ENCODE results near the gene CACNA1E.

CACNA1E gene

GRCh38 chr1:181714428-181714827 lies 231.1 kb downstream of the CACNA1E start:
- DNase-seq: no peak

GRCh38 chr1:181718034-181718433 lies 234.7 kb downstream of the CACNA1E start:
- DNase-seq: no peak

GRCh38 chr1:181726320-181727012 lies 243.1 kb downstream of the CACNA1E start:
- no peak for DNase-seq

- no peak for DNase-seq
These were observed 247.3 kb downstream of the CACNA1E start for GRCh38 chr1:181730606-181731005.

- peak in 1 of 2 experiments; percentile 2 for DNase-seq
These were observed 249.1 kb downstream of the CACNA1E start for GRCh38 chr1:181732218-181732990.

- DNase-seq: no peak
These were observed 250.2 kb downstream of the CACNA1E start for GRCh38 chr1:181733486-181733885.

- DNase-seq: no peak
These were observed 253.7 kb downstream of the CACNA1E start for GRCh38 chr1:181737056-181737455.

GRCh38 chr1:181739214-181739613 lies 255.9 kb downstream of the CACNA1E start:
- DNase-seq: no peak

- no peak for DNase-seq
These were observed 259.1 kb downstream of the CACNA1E start for GRCh38 chr1:181742426-181742825.

- no peak for DNase-seq
These were observed 260.6 kb downstream of the CACNA1E start for GRCh38 chr1:181743878-181744312.

GRCh38 chr1:181746224-181746623 lies 262.9 kb downstream of the CACNA1E start:
- DNase-seq: no peak

GRCh38 chr1:181748013-181748412 lies 264.7 kb downstream of the CACNA1E start:
- no peak for DNase-seq

GRCh38 chr1:181754103-181754502 lies 270.8 kb downstream of the CACNA1E start:
- no peak for DNase-seq

GRCh38 chr1:181759481-181759880 lies 276.2 kb downstream of the CACNA1E start:
- no peak for DNase-seq

- DNase-seq: no peak
These were observed 280.4 kb downstream of the CACNA1E start for GRCh38 chr1:181763736-181764135.

- DNase-seq: no peak
These were observed 282.2 kb downstream of the CACNA1E start for GRCh38 chr1:181765451-181766026.

GRCh38 chr1:181767001-181767708 lies 283.8 kb downstream of the CACNA1E start:
- no peak for DNase-seq

- DNase-seq: no peak
These were observed 285.1 kb downstream of the CACNA1E start for GRCh38 chr1:181768211-181768929.

- no peak for DNase-seq
These were observed 285.6 kb downstream of the CACNA1E start for GRCh38 chr1:181768930-181769280.

- DNase-seq: no peak
These were observed 286.5 kb downstream of the CACNA1E start for GRCh38 chr1:181769846-181770245.

GRCh38 chr1:181772714-181773113 lies 289.4 kb downstream of the CACNA1E start:
- DNase-seq: no peak

GRCh38 chr1:181776044-181776443 lies 292.7 kb downstream of the CACNA1E start:
- no peak for DNase-seq

- no peak for DNase-seq
These were observed 294.0 kb downstream of the CACNA1E start for GRCh38 chr1:181777286-181777685.
